GM18499 (cell line): ENCODE data around the gene ZNHIT1.

ENCODE experiments used
- ATAC-seq: cut with Tn5 transposase; IDR thresholded peaks from one replicate; pipeline ENCODE4 v1.9.1; 2021; ENCODE audit warnings: moderate number of reproducible peaks; ENCODE audit not compliant: insufficient read depth, unreplicated experiment

Gene ZNHIT1

GRCh38 chr7:101216001-101216859, 1.7 kb upstream of the ZNHIT1 start:
- no peak for ATAC-seq

DNA sequence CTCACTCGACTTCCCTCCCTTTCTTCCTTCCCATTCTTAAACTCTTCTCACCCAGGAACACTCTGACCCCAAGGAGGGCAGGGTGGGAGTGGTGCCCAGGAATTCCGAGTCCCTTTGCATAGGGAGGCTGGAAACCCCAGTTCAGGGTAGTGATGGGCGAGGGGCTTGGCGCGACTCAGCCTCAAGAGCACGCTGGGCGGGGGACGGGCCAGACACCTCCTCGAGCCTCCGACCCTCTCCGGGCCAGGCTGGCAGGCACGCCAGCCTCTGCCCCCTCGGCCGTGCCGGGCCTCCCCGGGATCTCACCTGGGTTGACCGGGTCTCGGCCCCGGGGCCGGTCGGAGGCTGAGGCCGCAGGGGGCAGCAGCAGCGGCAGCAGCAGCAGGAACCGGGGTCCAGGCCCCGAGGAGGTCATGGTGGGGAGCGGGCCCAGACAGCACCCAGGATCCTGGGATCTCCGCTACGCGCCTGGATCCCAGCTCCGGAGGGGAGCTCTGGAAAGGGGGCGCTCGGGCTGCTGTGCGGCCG, 1.0 kb upstream of the ZNHIT1 start:
- ATAC-seq: no peak

GRCh38 chr7:101218236-101219125, 516 bp downstream of the ZNHIT1 start:
- ATAC-seq: no peak

GRCh38 chr7:101220295-101220694, 2.3 kb downstream of the ZNHIT1 start:
- ATAC-seq: no peak

DNA sequence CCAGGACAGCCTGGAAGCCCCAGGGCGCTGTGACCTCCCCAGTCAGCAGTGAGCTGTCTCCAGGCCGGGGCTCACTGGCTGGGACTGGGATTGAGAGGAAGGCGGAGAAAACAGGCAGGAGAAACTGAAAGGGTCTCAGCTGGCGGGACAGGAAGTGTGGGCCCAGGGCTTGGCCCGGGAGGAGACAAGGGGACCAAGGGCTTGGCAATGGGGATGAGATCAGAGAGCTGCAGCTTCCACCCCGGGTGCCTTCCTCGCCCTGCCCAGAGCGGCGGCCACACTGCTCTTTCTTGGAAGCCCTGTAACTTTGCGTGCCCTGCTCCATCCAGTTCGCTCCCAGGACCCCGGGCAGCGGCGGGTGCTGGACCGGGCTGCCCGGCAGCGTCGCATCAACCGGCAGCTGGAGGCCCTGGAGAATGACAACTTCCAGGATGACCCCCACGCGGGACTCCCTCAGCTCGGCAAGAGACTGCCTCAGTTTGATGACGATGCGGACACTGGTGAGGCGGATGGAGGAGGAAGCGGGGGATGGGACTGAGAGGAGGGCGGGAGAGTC, 4.4 kb downstream of the ZNHIT1 start:
- no peak for ATAC-seq

DNA sequence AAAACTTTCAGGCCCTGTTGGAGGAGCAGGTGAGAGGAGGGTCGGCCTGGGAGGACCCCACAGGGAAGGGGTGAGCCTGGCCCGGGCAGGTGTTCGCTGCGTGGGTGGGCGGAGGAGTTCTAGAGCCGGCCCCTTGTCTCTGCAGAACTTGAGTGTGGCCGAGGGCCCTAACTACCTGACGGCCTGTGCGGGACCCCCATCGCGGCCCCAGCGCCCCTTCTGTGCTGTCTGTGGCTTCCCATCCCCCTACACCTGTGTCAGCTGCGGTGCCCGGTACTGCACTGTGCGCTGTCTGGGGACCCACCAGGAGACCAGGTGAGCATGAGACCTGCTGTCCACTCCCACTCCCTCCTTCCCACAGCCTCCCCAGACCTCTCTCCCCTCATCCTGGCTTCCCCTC, 5.6 kb downstream of the ZNHIT1 start:
- no peak for ATAC-seq

DNA sequence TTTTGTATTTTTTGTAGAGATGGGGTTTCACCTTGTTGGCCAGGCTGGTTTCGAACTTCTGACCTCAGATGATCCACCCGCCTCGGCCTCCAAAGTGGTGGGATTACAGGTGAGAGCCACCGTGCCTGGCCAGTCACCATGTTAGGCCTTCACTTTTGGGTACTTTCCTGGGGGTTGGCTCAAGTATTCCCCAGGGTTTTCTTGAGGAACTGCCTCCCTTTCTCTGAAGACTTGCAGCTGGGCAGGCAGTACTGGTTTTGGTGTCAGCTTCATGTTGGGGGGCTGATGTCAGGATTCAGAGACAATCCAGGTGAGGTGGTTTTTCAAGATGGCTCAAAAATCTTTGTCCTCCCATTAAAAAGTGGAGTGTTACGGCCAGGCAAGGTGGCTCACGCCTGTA, 7.7 kb downstream of the ZNHIT1 start:
- ATAC-seq: no peak

DNA sequence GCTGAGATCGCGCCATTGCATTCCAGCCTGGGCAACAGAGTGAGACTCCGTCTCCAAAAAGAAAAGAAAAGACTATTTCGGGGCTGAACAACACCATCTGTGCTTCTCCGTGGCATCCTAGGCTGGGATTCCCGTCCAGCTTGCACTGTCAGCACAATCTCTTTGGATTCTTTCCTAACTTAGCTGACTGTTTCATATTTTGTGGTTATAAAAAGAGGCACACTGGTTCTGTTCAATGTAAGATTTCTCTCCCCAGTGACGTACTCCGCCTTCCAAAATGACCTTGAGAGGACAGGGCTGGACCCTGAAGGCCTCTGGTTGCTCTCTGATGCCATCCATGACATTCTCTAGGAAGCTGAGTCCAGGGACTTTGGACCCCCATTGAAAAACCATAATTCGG, 8.8 kb downstream of the ZNHIT1 start:
- ATAC-seq: no peak

DNA sequence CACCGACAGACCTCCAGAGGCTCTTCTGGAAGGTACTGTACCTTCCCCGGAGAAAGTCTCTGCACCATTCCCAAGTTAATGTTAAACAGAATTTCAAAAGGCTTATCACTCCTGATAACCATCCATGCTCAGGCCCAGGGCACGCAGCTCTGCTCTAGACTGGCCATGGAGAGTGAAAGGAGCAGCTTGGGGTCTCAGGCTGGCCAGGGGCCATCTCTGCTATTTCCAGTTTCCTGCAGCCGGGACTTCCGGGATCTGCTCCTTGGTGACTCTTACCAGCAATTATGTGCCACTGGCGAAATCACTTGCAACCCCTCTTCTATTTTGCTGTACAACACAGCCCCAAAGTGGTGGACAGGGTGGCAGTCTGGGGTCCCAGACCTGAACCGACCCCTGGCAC, 13.7 kb downstream of the ZNHIT1 start:
- ATAC-seq: no peak

DNA sequence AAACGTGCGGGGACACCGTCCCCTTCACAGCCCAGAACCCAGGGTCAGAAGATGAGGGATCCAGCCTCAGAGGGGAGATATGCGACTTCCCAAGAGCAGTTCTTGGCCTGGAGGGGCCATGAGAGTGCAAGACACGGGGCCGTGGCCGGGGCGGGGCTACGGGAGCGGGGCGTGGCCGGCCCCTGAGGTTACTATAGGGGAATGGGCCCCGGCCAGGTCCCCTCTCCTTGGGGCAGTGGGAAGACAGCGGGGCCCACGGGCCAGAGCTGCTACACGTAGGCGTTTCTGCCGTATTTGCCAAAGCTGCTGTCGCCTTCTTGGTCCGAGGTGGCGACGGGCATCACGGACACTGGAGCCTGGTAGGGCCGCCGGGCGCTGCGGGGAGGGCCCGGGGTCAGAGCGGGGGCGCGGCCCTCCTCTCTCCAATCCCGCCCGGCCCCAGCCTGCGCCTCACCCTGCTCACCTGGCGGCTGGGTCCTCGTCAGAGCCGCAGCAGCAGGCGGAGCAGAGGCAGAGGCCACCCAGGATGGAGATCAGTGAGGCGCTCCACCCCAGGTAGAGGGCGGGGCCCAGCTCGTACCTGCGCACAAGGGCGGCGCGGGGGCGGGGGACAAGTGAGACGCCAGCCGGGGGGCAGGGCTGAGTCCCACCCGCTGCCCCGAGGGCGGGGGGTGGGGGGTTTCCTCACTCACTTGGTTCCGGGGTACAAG, 14.3 kb downstream of the ZNHIT1 start:
- no peak for ATAC-seq

DNA sequence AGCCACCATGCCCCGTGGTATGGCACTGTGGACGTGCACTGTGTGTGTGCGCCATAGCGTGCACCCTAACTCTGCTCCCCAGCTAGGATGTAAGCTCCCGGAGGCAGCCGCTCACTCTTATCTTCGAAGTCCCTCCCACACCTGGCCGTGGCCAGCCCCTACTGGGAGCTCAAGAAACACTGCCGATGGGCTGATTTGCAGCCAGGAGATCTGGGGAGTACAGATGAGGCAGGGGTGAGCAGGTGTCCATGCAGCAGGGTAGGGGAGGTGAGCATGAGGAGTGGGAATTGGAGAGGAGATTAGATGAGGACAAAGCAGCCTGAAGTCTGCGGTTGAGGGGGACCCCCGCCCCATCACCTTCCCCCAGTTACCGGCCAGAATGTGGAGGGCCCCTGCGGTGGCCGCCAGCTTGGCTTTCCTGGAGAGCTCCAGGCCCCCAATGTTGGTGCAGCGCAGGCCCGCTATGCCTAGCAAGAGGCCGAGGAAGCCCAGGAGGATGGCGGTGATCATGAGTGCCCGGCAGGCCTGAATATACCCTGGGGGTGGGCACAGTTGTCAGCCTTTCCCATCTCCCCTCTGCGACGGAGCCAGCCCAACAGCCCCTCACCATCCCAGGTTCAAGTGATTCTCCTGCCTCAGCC, 16.1 kb downstream of the ZNHIT1 start:
- ATAC-seq: no peak

DNA sequence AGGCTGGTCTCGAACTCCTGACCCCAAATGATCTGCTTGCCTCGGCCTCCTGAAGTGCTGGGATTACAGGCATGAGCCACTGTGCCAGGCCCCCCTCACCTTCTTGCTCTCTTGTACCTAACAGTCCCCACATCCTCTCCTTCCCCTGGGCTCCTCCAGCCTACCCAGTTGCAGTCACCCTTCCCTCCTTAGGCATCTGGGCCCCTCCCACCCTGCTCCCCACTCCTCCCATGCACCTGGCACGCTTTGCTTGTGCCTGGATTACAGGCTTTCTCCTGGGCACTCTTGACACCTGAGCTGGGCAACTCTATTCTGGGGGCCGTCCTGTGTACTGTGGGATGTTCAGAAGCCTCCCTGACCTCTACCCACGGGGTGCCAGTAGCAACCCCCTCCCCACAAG, 16.7 kb downstream of the ZNHIT1 start:
- no peak for ATAC-seq

GRCh38 chr7:101235050-101235449, 17.1 kb downstream of the ZNHIT1 start:
- ATAC-seq: no peak

DNA sequence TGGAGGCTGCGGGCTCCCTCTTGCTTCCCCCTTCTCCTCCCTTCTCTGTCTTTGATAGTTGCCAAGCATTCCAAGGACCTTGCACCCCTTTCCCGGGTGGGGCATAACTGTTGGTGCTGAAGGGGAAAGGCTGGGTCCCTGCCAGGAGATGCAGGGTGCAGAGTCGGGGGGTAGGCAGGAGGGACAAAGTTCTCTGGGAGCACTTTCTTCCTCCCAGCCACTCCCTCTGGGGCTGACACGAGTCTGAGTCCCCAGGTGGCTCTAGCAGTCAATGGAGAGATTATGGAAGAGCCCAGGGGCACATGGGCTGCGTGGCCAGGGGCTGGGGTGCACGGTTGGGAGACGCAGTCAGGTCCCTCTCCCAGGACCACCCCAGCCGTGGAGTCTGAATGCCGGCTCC, 17.6 kb downstream of the ZNHIT1 start:
- no peak for ATAC-seq

DNA sequence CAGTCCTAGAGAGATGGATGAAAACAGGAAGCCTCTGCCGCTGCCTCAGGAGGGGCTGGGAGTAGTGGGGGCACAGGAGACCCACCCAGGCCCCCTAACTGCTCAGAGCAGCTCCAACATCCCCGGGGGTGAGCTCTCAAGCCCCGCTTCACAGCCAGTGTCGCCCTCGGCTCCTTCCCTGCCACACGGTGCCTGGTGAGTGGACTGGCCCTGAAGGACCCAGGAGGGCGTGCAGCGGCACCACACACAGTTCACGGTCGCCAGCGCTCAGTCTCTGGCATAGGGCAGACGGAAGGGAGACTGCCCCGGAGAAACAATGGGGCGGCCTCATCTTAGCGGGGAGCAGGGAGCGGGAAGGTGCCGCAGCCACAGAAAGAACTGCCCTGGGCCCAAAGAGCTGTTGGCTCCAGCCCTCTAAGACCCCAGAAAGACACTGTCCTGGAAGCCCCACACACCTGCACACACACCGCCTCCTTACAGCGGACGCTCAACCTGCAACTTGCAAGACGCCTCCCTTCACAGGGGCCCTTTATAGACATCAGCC, 18.4 kb downstream of the ZNHIT1 start:
- no peak for ATAC-seq

- ATAC-seq: no peak
Measured at GRCh38 chr7:101237206-101238067, 19.5 kb downstream of the ZNHIT1 start, which contains the start of gene CLDN15. CLDN15 (minus strand) TSS chr7:101237802; CDS start chr7:101237581, 221 bp downstream.

- no peak for ATAC-seq
Measured at GRCh38 chr7:101238226-101239182, 20.5 kb downstream of the ZNHIT1 start.
